Keratinocyte (primary cell): ENCODE results near the gene HIGD1C.

ENCODE experiments used
- CTCF ChIP-seq, 3 experiments: IDR thresholded peaks in 1 of 3; conservative IDR thresholded peaks in 1 of 3; optimal IDR thresholded peaks in 1 of 3; 2 replicates in 2 of 3; 3 replicates in 1 of 3; pipeline versions ENCODE3 to v1.5.1; 2011; ENCODE audit warnings: low read length in 3 of 3, mild to moderate bottlenecking in 3 of 3, moderate library complexity in 2 of 3, control low read depth in 1 of 3, inconsistent platforms in 1 of 3; ENCODE audit not compliant: insufficient read depth in 2 of 3; ENCODE audit errors: extremely low read depth in 1 of 3
- EZH2 ChIP-seq: IDR thresholded peaks from one replicate; pipeline ENCODE4 v1.6.1; 2012; ENCODE audit warnings: inconsistent platforms, mild to moderate bottlenecking, low read length, moderate library complexity

GRCh38 chr12:50988051-50988450 lies 35.7 kb downstream of the HIGD1C start:
- TF ChIP-seq EZH2 (no peak), CTCF (optimal IDR thresholded peaks at IDR 0.05 in 1 of 3, IDR thresholded peaks at IDR 0.05 in 1 of 3, conservative IDR thresholded peaks at IDR 0.05 in 1 of 3; ENCODE audit: extremely low read depth in 1 of 3, insufficient read depth in 2 of 3, low read length in 3 of 3) (no peak)
